ENCODE measurements around the gene RAD51B. TPM values are rescaled to one million over a fixed set of nuclear protein-coding genes. Genes with fewer than 3 reads are reported as not detected.

The RAD51B gene
- total RNA-seq, 2 donors from 2014 or later: 22.8 to 33.8 TPM

DNA sequence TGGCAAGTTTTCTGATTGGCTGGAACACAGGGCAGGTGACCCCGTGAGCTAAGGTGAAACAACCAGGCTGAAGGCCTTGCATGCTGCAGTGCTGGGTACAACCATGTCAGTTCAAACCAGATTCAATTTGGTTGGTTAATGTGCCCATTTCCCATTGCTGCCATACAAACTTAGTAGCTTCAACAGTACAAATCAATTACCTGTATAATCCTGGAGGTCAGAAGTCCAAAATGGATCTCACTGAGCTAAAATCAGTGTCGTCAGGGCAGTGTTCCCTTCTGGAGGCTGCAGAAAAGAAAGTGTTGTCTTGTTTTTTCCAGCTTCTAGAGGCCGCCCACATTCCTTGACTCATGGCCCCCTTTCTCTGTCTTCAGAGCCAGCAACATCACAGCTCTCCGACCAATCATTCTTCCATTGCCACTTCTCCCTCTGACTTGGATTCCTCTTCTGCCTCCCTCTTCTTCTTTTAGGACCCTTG is 751.6 kb downstream of the RAD51B start:
- no peak for DNase-seq
- no peak overlapping the region for H3K27ac ChIP-seq (ENCODE audit: low read depth, low read length)
- no peak overlapping the region for H3K9ac ChIP-seq (ENCODE audit: extremely low read depth, low read length, poor library complexity, severe bottlenecking)
- H3K27me3 ChIP-seq (ENCODE audit: control insufficient read depth, insufficient read depth, low read length, poor library complexity, severe bottlenecking): no peaks in the 10 kb centered on the region
- TF ChIP-seq, protein P1, sequence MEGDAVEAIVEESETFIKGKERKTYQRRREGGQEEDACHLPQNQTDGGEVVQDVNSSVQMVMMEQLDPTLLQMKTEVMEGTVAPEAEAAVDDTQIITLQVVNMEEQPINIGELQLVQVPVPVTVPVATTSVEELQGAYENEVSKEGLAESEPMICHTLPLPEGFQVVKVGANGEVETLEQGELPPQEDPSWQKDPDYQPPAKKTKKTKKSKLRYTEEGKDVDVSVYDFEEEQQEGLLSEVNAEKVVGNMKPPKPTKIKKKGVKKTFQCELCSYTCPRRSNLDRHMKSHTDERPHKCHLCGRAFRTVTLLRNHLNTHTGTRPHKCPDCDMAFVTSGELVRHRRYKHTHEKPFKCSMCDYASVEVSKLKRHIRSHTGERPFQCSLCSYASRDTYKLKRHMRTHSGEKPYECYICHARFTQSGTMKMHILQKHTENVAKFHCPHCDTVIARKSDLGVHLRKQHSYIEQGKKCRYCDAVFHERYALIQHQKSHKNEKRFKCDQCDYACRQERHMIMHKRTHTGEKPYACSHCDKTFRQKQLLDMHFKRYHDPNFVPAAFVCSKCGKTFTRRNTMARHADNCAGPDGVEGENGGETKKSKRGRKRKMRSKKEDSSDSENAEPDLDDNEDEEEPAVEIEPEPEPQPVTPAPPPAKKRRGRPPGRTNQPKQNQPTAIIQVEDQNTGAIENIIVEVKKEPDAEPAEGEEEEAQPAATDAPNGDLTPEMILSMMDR (conservative IDR thresholded peaks at IDR 0.05): no peak
- no peaks in the 10 kb centered on the region for H3K36me3 Mint-ChIP-seq (ENCODE audit: low read depth)
- no peak overlapping the region for H3K27ac Mint-ChIP-seq
- no peaks in the 10 kb centered on the region for H3K36me3 ChIP-seq (ENCODE audit: control insufficient read depth, insufficient read depth, low read length)
- peaks cover 7% of the 10 kb centered on the region for H3K9me3 Mint-ChIP-seq
- no peaks in the 10 kb centered on the region for H3K9me3 ChIP-seq (ENCODE audit: control insufficient read depth, low read length)
- H3K4me1 ChIP-seq (ENCODE audit: control insufficient read depth, insufficient read depth, low read length): no peaks in the 10 kb centered on the region
- H3K4me3 ChIP-seq (ENCODE audit: low read length): no peak overlapping the region
- H3K4me1 Mint-ChIP-seq: peaks cover 6% of the 10 kb centered on the region
- no peaks in the 10 kb centered on the region for H3K27me3 Mint-ChIP-seq (ENCODE audit: insufficient read depth)
- WGBS, 2 experiments (ENCODE audit: insufficient coverage in 1 of 2, insufficient read length in 1 of 2): 87 to 98% methylated on average over 4 of the region's 4 CpGs
- H3K4me3 Mint-ChIP-seq: no peak overlapping the region

DNA sequence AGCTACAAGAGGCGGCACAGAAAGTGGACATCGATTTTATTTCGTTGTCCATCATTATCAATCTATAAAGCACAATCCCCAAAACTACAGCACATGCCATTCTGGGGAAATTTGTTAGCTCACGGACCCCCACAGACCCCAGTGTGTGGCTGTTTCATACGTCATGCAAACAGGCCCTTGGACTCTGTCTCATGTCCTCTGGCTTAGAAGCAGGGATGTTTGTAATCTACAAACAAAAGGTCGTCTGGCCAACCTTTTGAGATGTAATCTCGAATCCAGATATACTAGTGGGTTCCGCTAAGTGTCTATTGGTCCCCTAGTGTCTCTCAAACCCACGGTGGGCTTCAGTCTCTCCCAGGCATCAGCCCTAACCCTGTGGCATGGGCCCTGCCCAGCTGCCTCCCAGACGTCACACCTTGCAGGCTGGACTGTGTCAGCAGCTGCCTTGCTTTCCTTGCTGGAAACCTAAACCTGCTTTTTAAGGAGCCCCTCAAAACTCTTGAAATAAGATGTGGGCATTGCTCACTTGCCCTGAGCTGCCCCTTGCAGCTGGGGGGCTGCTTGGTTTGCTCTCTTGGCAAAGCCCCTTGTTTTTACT is 752.4 kb downstream of the RAD51B start:
- H3K9ac ChIP-seq (ENCODE audit: extremely low read depth, low read length, poor library complexity, severe bottlenecking): no peak overlapping the region
- H3K9me3 Mint-ChIP-seq: peaks cover 7% of the 10 kb centered on the region
- H3K27ac ChIP-seq (ENCODE audit: low read depth, low read length): no peak overlapping the region
- peaks cover 4% of the 10 kb centered on the region for H3K4me1 Mint-ChIP-seq
- H3K9me3 ChIP-seq (ENCODE audit: control insufficient read depth, low read length): no peaks in the 10 kb centered on the region
- 66 to 81% methylated on average over 6 to 9 of the region's 10 CpGs for WGBS, 2 experiments (ENCODE audit: insufficient coverage in 1 of 2, insufficient read length in 1 of 2)
- H3K36me3 Mint-ChIP-seq (ENCODE audit: low read depth): no peaks in the 10 kb centered on the region
- TF ChIP-seq, protein P1 (conservative IDR thresholded peaks at IDR 0.05): no peak
- no peak for DNase-seq
- no peak overlapping the region for H3K4me3 Mint-ChIP-seq
- H3K27me3 ChIP-seq (ENCODE audit: control insufficient read depth, insufficient read depth, low read length, poor library complexity, severe bottlenecking): no peaks in the 10 kb centered on the region
- no peaks in the 10 kb centered on the region for H3K4me1 ChIP-seq (ENCODE audit: control insufficient read depth, insufficient read depth, low read length)
- H3K4me3 ChIP-seq (ENCODE audit: low read length): no peak overlapping the region
- no peak overlapping the region for H3K27ac Mint-ChIP-seq
- H3K36me3 ChIP-seq (ENCODE audit: control insufficient read depth, insufficient read depth, low read length): no peaks in the 10 kb centered on the region
- H3K27me3 Mint-ChIP-seq (ENCODE audit: insufficient read depth): no peaks in the 10 kb centered on the region

DNA sequence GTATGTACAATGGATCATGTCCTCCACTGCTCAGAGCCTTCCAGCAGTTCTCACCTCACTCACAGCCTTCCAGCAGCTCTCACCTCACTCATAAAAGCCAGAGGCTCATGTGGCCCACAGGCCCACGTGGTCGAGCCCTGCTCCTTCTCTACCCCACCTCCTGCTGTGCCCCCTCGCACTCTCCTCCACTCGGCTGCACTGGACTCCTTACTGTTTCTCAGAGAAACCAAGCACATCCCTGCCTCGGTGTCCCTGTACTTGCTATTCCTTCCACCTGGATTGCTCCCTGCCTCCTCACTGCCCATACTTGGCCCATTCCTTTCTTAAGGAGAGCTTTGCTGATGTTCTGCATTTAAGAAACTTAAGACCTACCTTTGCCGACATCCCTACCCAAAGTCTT is 753.5 kb downstream of the RAD51B start:
- Histone ChIP-seq H3K9me3 (ENCODE audit: control insufficient read depth, low read length) (no peaks in the 10 kb centered on the region), H3K4me1 (ENCODE audit: control insufficient read depth, insufficient read depth, low read length) (no peaks in the 10 kb centered on the region), H3K27me3 (ENCODE audit: control insufficient read depth, insufficient read depth, low read length, poor library complexity, severe bottlenecking) (no peaks in the 10 kb centered on the region), H3K27ac (ENCODE audit: low read depth, low read length) (no peak overlapping the region), H3K9ac (ENCODE audit: extremely low read depth, low read length, poor library complexity, severe bottlenecking) (no peak overlapping the region), H3K36me3 (ENCODE audit: control insufficient read depth, insufficient read depth, low read length) (no peaks in the 10 kb centered on the region), H3K4me3 (ENCODE audit: low read length) (no peak overlapping the region)
- Mint-ChIP-seq H3K36me3 (ENCODE audit: low read depth) (no peaks in the 10 kb centered on the region), H3K4me1 (peaks cover 9% of the 10 kb centered on the region), H3K27ac (no peak overlapping the region), H3K27me3 (ENCODE audit: insufficient read depth) (no peaks in the 10 kb centered on the region), H3K4me3 (no peak overlapping the region), H3K9me3 (peaks cover 7% of the 10 kb centered on the region)
- 87 to 91% methylated on average over 3 to 6 of the region's 6 CpGs for WGBS, 2 experiments (ENCODE audit: insufficient coverage in 1 of 2, insufficient read length in 1 of 2)
- TF ChIP-seq, protein P1 (conservative IDR thresholded peaks at IDR 0.05): no peak
- DNase-seq: no peak

Data from endodermal cell (in vitro differentiated cells).